GM21529 (cell line): ENCODE results near the gene PRKCB.
A peak's percentile ranks its signal among the peaks of the same experiment; 100 is the strongest.

Experiments
- ATAC-seq: cut with Tn5 transposase; IDR thresholded peaks from one replicate; pipeline ENCODE4 v1.9.1; 2021; ENCODE audit not compliant: unreplicated experiment

Gene PRKCB

DNA sequence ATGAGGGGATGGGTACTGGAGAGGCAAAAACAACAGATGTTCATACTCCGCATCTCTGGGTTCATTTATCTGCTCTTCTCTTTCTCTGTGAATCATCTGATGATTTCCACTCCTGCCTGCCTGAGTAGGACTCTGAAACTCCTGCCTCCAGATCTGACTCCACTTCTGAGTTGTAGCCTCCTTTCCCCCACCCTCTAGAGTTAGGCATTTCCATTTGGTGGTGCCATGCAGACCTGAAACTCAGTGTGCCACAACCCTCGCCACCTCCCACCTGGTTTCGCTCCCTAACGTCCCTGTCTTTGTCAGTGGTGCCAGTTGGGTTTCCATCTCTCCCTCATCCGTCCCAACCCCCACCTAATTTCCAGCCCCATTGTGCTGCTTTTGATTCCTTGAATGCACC, 126.2 kb downstream of the PRKCB start:
- no peak for ATAC-seq

DNA sequence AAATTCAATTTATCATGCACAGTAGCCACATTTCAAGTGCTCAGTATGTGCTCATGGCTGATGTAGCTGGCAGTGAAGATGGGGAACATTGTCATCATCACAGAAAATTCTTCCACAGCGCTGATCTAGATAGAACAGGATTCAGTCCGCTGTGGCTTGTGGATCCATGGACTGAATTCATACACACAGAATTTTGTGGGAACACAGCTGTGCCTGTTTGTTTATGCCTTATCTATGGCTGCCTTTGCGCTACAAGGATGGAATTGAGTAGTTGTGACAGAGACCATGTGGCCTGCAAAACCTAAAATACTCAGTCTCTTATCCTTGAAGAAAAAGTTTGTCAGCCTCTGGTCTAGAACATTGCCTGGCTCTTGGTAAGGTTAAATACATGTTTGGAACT, 128.4 kb downstream of the PRKCB start:
- ATAC-seq, result no peak

DNA sequence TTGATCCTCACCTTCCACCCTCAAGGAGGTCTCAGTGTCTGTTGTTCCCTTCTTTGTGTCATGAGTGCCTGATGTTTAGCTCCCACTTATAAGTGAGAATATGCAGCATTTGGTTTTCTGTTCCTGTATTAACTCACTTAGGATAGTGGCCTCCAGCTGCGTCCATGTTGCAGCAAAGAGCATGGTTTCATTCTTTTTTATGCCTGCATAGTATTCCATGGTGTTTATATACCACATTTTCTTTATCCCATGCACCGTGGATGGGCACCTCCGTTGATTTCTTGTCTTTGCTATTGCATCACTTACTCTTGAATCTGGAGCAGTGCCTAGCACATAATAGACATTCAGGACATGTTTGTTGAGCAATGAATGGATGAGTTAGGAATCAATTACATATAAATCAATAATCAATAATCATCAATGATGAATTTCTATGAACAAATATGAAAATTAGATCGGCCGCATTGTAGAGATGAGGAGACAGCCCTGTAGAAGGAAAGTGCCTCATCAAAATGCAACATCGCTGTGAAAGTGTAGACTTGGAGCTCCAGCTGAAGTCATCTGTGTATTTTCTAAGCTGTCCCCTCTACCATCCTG, 129.5 kb downstream of the PRKCB start:
- ATAC-seq, result no peak

DNA sequence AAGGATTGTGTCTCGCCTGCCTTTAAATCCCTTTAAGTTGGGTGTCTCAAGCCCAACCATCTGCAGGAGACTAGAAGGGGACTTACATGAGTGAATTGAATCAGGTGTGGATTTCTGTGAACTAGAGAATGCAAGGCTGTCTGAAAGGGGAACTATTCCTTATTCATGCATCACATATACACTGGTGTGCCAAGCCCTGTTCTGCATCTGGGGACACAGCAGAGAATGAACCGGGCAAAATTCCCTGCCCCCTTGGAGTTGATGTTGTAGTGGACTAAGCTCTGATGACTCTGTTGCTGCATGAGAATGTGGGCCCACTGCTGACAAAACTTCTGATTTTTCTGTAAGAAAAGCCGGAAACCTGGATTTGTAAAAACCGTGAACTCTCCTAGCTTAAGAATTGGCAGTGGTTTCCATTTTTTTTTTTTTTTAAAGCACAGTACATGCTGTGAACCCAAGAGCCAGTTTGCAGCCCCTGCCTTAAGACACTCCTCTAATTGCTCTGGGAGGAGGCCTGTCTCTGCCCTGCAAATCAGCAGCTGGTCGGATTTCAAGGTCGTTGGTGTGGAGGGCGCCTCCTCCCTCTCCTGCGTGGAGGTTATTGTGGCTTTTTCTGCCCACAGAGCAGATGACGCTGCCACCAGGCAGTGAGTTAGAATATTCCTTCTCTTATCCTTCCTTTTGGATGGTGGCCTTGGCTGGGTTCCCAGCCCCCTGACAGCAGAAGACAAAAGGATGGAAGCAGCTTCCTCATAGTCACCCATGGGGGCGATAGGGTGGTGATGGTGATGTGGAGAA, 131.0 kb downstream of the PRKCB start:
- ATAC-seq, result no peak

DNA sequence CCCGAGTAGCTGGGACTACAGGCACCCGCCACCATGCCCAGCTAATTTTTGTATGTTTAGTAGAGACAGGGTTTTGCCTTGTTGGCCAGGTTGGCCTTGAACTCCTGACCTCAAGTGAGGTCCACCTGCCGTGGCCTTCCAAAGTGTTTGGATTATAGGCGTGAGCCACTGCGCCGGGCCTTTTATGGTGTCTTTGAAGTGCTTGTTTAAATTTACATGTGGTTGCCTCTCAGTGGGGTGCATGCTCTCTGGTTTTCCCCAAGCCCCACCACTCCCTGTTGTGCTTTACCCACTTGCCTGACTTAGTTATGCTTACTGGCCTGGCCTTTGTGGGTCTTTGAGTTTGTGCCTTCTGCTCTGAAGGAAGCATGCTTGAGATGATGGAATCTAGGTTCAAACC, 132.0 kb downstream of the PRKCB start:
- ATAC-seq, result no peak

DNA sequence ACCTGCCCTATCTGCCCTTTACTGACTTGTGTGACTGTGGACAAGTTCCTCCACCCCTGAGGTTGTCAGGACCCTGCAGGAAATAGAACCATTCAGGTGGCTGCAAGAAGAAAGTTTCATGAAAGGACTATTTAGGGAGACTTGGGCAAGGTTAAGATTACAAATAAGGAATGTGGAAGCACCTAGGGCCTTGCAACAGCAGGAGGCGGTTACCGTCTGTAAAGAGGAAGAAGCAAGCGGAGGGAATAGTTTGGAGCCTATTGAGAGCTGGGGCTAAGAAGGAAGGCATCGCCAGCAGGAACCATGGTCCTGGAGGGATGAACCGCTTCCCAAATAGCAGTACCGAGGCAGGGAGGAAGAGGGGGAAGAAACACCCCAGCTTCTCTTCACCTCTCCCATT, 132.4 kb downstream of the PRKCB start:
- ATAC-seq, result no peak

DNA sequence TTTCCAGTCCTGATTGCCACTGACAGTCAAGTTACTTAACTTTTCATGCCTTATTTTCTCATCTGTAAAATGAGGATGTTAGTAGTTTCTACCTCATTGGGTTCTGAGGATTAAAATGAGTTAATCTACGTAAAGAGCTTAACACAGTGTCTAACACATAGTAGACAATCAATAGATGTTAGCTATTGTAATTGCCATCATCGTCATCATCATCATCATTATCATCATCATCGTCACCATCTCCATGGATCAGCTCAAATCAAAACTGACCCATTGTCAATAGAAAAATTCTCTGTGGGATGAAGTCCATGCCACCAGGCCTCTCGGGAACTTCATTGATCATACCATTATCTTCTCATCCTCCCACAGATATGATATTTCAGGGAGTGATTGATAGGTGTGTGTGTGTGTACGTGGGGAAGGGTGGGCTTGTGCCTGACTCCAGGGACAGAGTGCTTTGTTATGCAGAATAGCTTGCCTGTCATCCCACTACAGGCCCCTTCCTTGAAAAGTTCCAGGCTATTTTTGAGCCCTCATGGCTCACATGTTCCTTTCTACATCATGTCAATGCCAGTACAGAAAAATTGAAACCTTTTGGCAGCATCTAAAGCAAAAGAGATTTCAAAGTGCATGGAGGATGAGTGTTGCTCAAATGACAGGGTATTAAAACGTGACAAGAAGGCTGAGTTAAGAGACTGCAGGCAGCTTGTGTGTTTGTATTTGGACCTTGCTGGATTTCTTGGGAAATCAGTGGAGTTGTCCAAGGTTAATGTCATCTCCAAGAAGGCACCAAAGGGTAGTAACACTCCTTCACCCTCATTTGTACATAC, 133.9 kb downstream of the PRKCB start:
- no peak for ATAC-seq

DNA sequence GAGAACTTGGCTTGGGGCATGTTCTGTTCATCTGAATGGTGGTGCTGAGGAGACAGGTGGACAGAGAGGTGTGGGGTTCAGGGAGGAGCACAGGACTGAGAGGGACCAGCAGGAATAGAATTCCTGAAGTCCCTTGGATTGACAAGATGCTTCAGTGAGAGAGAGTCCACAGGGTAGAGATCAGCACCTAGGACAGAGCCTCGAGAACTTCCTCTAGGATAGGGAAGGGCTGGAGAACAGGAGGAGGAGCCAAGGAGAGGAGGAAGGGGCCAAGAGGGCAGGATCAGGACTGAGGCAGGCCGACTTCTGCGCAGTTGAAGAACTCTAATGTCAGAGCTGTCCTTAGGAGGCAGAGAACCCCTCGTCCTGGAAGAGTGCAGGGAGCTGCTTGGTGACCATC, 138.4 kb downstream of the PRKCB start:
- ATAC-seq, result no peak

DNA sequence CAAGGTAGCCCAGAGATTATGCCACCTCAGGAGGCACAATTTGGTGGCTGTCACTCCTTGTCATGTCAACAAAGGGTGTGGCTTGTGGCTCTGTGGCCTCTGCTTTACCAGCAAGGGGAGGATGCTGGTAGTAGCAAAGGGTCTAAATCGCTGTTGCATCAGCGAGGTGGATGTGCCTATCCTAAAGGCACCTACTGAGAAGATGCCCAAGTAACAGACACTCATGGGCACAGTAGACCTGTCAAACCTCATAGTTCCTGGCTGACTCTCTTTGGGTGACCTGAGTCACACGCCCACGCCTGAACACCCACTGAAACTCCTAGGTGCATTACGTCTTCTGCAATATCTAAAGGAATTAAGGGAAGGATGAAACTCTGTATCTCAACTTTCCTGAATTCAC, 139.5 kb downstream of the PRKCB start:
- ATAC-seq, result no peak

DNA sequence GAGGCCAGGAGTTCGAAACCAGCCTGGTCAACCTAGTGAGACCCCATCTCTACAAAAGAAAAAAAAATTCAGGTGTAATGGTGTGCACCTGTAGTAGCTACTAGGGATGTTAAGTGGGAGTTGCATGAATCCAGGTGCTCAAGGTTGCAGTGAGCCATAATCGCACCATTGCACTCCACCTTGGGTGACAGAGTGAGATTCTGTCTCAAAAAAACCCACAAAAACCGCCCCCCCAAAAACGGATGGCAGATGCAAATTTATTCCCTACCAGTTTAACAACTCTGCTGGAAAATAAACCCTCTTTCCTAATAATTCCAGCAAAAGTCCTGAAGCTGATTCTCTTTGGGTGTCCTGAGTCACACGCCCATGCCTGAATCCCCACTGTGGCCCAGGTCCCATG, 140.3 kb downstream of the PRKCB start:
- ATAC-seq, result no peak

DNA sequence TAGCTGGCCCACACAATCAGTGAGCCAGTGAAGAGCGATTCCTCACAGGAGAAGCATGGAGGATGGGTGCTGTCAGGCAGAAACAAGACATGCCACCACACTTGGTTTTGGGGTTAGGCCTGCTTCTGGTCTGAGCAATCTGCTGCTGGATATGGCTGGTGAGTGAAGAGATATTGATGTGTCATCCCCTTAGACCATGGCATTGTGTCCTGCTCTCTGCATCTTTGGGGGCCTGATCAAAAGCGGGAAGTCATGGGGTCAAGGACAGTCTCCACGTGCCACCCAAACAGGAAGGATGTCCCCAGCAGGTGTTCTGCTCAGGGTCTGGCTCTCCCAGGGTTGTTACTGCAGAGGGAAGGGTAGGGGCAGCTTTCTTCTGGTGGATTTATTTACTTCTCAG, 140.7 kb downstream of the PRKCB start:
- no peak for ATAC-seq

DNA sequence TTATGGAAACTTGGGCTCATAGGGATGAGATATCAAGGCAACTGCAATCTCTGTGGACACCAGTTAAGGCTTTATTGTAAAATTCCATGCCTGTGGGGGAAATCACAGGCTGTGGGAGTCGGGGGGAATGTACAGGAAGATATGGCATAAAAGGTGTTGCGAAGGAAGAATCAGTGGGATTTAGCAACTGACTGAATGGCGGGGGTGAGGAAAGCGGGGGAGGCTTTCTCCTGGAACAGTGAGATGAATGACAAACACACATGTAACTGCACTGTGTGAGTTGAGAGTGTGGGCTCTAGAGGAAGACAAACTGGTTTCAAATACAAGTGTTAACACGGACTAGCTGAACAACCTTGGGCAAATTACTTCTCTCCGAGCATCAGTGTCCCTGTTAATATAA, 143.7 kb downstream of the PRKCB start:
- ATAC-seq, result no peak

DNA sequence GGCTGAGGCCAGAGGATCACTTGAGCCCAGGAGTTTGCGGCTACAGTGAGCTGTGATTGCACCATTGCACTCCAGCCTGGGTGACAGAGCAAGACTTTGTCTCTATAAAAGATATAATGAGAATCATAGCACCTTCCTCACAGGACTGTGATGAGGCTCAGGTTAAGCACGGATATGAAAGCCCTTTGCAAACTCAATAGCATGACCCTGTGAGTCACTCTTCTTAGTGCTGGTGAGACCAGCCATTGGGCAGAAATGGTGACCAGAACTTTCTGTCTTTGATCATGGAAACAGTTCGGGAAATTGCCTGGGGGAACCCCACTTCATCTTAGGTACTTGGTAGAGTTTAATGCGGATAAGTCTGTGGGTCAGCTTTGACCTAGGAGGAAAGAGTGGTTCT, 144.2 kb downstream of the PRKCB start:
- no peak for ATAC-seq

DNA sequence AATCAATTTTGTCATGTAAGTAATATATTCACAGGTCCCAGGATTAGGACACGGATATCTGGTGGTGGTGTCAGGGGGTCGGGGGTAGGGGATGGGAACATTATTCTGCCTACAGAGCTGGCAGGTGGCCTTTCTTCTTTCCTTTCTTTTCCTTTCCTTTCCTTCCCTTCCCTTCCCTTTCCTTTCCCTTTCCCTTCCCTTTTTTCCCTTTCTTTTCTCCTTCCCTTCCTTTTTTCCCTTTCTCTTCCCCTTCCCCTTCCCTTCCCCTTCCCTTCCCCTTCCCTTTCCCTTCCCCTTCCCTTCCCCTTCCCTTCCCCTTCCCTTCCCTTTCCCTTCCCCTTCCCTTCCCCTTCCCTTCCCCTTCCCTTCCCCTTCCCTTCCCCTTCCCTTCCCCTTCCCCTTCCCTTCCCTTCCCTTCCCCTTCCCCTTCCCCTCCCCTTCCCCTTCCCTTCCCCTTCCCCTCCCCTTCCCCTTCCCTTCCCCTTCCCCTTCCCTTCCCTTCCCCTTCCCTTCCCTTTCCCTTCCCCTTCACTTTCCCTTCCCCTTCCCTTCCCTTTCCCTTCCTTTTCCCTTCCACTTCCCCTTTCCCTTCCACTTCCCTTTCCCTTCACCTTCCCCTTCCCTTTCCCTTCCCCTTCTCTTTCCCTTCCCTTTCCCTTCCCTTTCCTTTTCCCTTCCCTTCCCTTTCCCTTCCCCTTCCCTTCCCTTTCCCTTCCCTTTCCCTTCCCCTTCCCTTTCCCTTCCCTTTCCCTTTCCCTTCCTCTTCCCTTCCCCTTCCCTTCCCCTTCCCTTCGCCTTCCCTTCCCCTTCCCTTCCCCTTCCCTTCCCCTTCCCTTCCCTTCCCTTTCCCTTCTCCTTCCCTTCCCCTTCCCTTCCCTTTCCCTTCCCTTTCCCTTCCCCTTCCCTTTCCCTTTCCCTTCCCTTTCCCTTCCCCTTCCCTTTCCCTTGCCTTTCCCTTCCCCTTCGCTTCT, 145.9 kb downstream of the PRKCB start:
- no peak for ATAC-seq

DNA sequence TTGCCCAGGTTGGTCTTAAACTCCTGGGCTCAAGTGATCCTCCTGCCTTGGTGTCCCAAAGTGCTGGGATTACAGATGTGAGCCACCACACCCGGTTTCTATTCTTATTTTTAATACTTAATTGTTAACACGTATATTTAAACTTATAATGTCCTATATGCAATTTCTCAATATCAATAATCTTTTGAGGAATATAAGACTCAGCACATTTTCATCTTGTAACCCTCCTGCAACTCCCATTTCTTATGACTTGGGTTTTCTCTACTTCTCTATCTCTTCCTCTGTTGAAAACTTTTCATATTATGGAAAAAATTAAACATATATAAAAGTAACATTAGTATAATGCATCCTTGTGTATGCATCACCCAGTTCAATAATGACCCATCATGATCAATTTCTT, 150.7 kb downstream of the PRKCB start:
- no peak for ATAC-seq

DNA sequence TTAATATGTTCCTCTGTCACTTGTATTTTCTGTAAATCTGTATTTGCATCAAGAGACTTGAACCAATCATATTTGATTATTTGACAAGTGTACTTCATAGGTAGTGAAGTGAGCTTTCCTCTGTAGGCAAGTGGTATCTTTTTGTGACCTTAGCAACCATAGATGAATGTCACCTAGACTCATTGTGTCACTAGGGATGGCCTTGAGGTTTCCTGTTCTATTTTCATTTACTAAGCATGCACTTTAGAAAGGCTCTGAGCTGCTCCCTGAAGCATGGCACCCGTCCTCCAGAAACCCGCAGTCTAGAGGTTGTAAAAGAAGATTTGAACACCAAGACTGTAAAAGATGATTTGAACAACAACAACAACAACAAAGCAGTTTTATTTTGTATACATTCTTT, 151.7 kb downstream of the PRKCB start:
- peak; percentile 98 for ATAC-seq

DNA sequence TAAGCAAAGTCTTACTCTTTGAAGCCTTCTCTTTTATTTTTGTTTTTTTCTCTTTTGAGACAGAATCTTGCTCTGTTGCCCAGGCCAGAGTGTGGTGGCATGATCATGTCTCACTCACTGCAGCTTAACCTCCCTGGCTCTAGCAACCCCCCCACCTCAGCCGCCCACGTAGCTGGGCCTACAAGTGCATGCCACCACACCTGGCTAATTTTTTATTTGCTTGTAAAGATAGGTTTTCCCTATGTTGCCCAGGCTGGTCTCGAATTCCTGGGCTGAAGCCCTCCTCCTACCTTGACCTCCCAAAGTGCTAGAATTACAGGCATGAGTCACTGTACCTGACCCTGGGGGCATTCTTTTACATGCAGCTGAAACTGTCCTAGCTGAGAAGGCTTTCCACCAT, 154.7 kb downstream of the PRKCB start:
- ATAC-seq, result no peak

DNA sequence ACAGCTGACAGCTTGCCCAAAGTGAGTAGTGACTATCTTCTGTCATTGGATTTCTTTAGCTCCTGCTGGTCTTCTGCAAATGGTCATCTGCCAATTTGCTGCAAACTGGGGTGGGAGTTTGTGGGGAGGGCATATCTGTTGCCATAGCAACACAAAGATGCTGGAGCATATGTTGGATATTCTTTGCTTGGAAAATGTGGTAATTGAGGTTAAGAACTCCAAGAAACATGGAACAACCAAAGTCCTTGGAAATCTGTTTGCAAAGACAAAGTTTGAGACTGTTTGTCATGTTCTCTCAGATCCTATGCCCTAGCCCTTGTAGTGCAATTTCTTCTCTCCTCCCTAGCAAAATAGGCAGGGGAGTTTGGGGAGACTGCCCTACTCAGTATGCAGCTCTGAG, 155.3 kb downstream of the PRKCB start:
- ATAC-seq, result no peak

DNA sequence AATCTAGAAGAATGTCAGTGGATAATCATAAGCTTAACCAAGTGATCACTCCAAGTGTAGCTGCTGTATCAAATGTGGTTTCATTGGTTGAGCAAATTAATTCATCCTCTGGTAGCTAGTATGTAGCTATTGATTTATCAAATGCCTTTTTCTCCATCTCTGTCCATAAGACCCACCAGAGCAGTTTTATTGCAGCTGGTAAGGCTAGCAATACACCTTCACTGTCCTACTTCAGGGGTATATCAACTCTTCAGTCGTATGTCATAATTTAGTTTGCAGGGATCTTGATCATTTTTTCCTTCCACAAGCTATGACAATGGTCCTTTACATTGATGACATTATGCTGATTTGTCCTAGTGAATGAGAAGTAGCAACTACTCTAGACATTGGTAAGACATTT, 158.8 kb downstream of the PRKCB start:
- no peak for ATAC-seq

DNA sequence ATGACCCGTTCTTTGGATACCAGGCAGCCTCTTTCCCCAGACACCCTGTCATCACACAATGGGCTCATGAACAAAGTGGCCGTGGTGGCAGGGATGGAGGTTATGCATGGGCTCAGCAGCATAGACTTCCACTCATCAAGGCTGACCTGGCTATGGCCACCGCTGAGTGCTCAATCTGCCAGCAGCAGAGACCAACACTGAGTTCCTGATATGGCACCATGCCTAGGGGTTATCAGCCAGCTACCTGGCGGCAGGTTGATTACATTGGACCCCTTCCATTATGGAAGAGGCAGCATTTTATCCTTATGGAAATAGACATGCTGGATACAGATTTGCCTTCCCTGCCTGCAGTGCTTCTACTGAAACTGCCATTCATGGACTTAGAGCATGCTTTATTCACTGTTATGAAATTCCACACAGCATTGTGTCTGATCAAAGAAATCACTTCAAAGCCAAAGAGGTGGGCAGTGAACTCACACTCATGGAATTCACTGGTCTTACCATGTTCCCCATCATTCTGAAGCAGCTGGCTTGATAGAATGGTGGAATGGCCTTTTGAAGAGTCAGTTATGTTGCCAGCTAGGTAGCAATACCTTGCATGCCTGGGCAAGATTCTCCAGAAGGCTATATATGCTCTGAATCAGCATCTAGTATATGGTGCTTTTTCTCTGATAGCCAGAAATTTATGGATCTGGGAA, 160.6 kb downstream of the PRKCB start:
- ATAC-seq, result no peak
